HG02759 (cell line): ENCODE data around the gene LRMDA.
"Not testable (repeated sequence)": the region's sequence is repeated elsewhere in the genome, so short reads cannot be mapped to it uniquely, and the experiment has no call there.

Source experiments
- ATAC-seq: cut with Tn5 transposase; IDR thresholded peaks from one replicate; pipeline ENCODE4 v1.9.1; 2021; ENCODE audit warnings: mild to moderate bottlenecking, moderate library complexity; ENCODE audit not compliant: unreplicated experiment

Gene LRMDA

DNA sequence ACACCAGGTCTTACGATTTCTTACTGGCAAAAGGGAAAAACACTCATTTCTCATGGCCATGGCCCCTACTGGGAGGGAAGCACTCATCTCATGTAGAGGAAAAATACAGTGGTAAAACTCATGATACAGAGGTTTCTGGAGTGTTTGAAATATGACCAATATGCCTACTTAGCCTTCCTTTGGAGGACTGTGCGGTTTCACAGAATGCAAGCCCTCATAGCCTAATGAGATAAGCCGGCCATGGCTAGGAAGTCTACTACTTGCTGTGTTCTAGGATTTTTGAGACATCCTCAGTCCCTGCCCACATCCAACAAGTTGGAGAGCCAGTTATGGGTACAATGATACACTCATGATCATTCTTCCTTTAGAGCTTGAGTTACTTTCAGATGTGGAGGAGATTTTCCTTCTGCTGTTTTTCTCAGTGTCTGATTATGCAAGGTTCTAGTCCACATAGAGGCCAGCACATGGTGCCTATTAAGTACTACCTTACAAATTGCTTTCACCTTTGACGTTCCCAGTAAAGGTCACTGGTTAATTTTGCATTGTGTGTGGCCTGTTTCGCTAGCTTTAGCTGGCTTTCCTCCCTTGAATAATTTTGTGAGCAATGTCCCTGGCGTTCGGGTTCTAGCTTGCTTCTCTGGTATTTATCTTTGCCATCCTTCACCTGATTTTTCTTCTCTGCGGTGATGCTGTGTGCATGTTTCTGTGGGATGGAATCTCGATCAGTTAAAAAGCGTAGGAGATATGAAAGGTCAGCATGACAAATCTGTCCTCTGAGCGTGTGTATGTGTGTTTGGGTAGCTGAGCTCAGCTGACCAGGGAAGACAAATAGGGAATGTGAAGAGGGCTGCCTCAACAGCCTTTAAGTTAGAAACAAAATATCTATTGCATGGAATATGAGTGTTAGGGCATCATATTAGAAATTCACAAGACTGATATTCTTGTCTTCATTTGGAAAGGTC is 295.4 kb downstream of the LRMDA start:
- no peak for ATAC-seq

DNA sequence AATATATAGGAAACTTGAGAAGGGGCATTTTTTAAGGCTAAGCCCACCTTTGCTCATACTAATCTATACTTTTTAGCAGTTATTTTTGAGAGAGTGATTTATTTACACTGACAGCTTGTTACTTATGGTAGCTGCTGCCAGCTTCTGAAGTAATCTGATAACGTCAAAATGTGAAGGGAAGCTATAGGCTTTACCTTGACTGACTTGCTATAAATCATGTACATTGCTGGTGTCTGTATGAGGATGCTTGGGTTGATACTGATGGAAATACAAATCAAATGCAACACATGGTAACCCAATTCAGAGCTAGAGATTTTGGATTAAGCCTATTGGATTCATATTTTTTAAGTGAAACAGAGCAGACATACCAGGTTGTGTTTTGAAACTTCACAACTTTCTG is 299.4 kb downstream of the LRMDA start:
- ATAC-seq, result no peak

DNA sequence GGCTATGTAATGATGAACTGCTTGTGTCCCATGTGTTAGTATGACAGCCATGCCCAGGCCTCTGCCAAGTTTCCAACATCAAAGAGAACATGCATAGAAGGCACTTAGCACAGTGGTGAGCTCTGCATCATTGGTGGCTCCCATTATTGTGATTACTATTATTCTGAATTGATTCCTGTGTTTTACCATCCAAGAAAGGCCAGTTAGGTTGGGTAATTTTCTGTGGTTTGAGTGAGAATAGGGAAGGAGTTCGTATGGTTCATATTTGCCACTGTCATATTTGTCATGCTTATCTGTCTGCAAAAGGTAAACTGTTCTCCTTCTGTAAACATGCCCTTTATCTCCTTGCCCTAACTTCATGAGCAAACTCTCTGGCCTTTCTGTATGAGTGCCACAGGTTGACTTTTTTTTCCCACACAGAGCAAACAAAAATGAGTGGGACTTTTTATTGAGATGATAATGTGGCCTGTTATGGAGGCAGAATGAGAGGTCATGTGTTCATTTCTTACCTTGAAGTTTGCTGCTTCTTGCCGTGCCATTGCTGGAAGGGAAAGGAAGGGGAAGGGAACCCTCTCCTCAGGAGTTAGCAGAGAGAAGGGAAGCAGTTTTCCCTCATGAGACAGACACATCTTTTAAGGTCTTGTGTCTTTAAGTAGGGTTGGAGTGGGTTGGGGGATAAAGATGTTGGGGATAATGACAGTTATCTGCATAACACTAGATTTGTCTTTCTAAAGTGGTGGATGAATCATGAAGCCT is 301.9 kb downstream of the LRMDA start:
- ATAC-seq, result no peak

GRCh38 chr10:75736151-75736640 is 304.8 kb downstream of the LRMDA start:
- no peak for ATAC-seq

- no peak for ATAC-seq
Observed at GRCh38 chr10:75736889-75737579, 305.6 kb downstream of the LRMDA start.

- ATAC-seq, result no peak
Observed at GRCh38 chr10:75737580-75737949, 306.1 kb downstream of the LRMDA start.

DNA sequence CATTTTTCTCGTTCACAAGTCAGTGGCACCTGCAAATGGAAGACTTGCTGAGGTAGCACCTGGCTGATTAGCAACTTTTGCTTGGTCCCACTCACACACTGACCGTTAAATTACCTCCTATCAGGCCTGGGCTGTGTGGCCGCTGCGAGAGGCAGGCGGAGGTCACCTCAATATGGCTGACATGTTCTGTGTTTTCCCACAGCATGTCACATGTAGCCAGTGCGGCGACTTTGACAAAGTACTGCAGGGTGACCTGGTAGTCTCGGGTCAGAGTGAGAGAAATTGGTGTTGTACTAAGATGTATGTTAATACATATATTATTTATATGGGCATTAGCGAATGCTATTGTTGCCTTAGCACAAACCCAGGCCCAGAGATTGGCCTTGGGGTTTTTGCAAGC is 307.5 kb downstream of the LRMDA start:
- ATAC-seq, result no peak

GRCh38 chr10:75739414-75740143 is 308.2 kb downstream of the LRMDA start:
- no peak for ATAC-seq

GRCh38 chr10:75740541-75740940 is 309.1 kb downstream of the LRMDA start:
- no peak for ATAC-seq

DNA sequence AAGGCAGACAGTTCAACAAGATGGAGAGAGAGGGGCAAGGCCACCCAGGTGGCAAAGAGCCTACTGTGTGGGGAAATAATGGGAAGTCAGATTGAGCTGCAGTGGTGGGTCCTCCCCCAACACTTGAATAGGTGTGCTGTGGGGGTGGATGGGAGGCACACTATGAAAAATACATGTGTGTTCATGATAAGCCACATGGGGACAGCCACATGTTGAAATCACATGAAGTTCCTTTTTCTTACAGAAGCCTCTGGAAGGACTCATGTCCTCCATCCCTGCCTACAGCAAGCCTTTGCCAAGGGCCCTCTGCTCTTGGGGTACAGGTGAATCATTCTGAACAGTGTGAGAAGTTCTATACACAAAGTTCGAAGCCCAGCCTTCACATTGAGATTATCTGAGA is 310.9 kb downstream of the LRMDA start:
- no peak for ATAC-seq

- ATAC-seq, result no peak
Observed at GRCh38 chr10:75743291-75743778, 311.9 kb downstream of the LRMDA start.

DNA sequence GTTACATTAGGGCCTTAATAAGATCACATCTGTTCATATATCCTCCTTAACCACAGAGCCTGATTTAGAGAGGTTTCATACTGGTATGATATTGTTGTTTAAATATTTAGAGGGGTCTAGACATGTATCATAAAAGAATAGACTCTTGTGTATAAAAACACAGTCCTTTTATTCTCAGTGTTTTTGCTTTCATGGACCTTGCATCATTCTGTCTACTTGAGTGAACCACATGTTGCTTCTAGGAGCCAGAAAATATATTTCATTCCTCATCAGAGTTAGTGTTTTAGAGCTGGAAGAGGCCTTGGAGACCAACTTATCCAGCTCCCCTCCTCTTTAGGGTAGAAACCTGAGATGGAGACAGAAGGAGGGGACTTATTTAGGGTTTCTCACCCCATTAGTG is 312.8 kb downstream of the LRMDA start:
- ATAC-seq, result no peak

- no peak for ATAC-seq
Observed at GRCh38 chr10:75746356-75746755, 314.9 kb downstream of the LRMDA start.

DNA sequence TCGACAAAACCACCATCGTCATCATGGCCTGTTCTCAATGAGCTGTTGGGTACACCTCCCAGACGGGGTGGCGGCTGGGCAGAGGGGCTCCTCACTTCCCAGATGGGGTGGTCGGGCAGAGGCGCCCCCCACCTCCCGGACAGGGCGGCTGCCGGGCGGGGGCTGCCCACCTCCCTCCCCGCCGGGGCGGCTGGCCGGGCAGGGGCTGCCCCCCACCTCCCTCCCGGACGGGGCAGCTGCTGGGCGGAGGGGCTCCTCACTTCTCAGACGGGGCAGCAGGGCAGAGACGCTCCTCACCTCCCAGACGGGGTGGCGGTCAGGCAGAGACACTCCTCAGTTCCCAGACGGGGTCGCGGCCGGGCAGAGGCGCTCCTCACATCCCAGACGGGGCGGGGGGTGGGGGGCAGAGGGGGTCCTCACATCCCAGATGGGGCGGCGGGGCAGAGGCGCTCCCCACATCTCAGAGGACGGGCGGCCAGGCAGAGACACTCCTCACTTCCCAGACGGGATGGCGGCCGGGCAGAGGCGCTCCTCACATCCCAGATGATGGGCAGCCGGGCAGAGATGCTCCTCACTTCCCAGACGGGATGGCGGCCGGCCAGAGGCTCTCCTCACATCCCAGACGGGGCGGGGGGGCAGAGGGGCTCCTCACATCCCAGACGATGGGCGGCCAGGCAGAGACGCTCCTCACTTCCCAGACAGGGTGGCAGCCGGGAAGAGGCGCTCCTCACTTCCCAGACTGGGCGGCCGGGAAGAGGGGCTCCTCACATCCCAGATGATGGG is 318.9 kb downstream of the LRMDA start:
- not testable (repeated sequence) for ATAC-seq

- no peak for ATAC-seq
Observed at GRCh38 chr10:75751232-75751631, 319.8 kb downstream of the LRMDA start.

DNA sequence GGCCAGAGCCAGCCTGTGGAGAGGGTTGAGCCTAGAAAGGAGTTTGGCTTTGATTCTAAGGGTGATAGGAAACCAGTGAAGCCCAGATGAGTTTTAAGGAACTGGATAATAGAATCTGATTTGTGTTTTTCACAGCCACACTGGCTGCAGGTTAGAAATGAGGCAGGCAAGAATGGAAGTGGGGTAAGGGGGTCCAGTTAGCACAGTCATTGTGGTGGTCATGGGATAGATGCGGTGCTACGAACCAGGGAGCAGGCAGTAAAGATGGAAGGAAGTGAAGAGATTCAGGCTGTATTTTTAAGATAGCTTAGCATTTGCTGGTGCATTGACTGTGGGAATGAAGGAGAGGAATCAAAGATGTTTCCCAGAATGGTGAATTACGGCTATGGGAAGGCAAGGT is 322.2 kb downstream of the LRMDA start:
- ATAC-seq, result no peak

DNA sequence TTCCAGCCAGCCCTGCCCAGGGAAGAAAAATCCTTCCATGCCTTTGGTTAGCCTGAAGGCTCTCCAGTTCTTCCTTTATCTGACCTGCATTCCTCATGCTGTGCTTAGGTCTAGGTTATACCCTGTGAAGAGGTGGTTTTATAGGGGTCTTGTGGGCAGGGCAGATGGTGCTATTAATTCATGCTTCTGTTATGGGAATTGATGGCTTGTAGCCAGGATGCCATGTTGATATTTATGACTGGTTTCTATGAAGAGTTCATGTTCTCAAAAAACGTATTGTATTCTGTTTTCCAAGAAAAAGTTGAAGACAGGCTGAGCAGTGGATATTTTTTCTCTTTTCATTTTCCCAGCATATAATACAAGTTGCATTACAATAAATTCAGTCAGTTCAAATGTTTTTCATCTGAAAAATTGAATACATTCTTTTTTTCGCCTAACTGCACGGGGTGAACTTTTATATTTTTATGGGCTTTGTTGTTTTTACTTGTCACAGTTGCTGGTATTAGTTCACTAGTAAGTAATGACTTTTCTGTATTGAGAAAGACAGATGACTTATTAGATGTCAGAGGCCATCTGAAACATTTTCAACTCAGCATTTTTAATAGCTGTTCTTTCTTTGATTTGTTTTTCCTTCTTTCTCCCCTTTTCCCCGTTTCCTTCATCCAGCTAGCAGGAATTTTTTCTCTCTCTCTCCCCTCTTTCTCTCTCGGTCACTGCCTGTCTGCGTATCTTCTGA is 322.8 kb downstream of the LRMDA start:
- ATAC-seq, result no peak

GRCh38 chr10:75755528-75755927 is 324.1 kb downstream of the LRMDA start:
- ATAC-seq, result no peak

DNA sequence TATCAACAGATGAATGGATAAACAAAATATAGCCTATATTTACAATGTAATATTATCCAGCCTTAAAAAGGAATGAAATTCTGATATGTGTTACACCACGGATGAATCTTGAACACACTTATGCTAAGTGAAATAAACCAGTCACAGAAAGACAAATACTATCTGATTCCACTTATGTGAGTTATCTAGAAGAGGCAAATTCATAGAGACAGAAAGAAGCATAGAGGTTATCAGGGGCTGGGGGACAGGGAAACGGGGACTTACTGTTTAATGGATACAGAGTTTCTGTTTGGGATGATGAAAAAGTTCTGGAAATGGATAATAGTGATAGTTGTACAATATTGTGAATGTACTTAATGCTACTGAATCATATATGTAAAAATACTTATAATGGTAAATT is 329.9 kb downstream of the LRMDA start:
- ATAC-seq, result no peak
